Muscle layer of duodenum (tissue), 2 donors: ENCODE measurements around the gene RELL1.

Experiments
- H3K27ac ChIP-seq: one replicate; pipeline ENCODE4 v1.7.0; 2013; ENCODE audit warnings: mild to moderate bottlenecking, low read length
- H3K27me3 ChIP-seq: one replicate; pipeline ENCODE4 v1.7.0; 2013; ENCODE audit warnings: low read depth, mild to moderate bottlenecking, control low read depth, low read length
- H3K36me3 ChIP-seq, 2 donors: one replicate each; pipeline ENCODE4 v1.7.0; 2013; ENCODE audit warnings: low read length in 2 of 2, control low read depth in 1 of 2, mild to moderate bottlenecking in 1 of 2; ENCODE audit not compliant: insufficient read depth in 2 of 2, control insufficient read depth in 1 of 2
- H3K4me1 ChIP-seq, 2 donors: one replicate each; pipeline ENCODE4 v1.7.0; 2013; ENCODE audit warnings: low read length in 2 of 2, mild to moderate bottlenecking in 2 of 2, control low read depth in 1 of 2, moderate library complexity in 1 of 2; ENCODE audit not compliant: insufficient read depth in 2 of 2, control insufficient read depth in 1 of 2
- H3K4me3 ChIP-seq, 2 donors: one replicate each; pipeline ENCODE4 v1.7.0; 2013; ENCODE audit warnings: low read length in 2 of 2, low read depth in 1 of 2, mild to moderate bottlenecking in 1 of 2
- H3K9me3 ChIP-seq, 2 donors: one replicate each; pipeline ENCODE4 v1.7.0; 2013; ENCODE audit warnings: low read length in 2 of 2, control low read depth in 1 of 2, mild to moderate bottlenecking in 1 of 2; ENCODE audit not compliant: control insufficient read depth in 1 of 2
- donor health status: healthy.

Gene RELL1

GRCh38 chr4:37721995-37722638 is 35.9 kb upstream of the RELL1 start:
- no peaks in the 10 kb centered on the region for H3K4me1 ChIP-seq
- H3K36me3 ChIP-seq: no peaks in the 10 kb centered on the region
- no peaks in the 10 kb centered on the region for H3K9me3 ChIP-seq
- no peaks in the 10 kb centered on the region for H3K27me3 ChIP-seq
- H3K4me3 ChIP-seq: no peak overlapping the region
- H3K27ac ChIP-seq: no peak overlapping the region

GRCh38 chr4:37719021-37719420 is 32.8 kb upstream of the RELL1 start:
- H3K27me3 ChIP-seq: no peaks in the 10 kb centered on the region
- no peak overlapping the region for H3K27ac ChIP-seq
- H3K4me3 ChIP-seq: no peak overlapping the region
- no peaks in the 10 kb centered on the region for H3K36me3 ChIP-seq
- no peaks in the 10 kb centered on the region for H3K9me3 ChIP-seq
- no peaks in the 10 kb centered on the region for H3K4me1 ChIP-seq

- H3K27ac ChIP-seq: no peak overlapping the region
- H3K9me3 ChIP-seq: no peaks in the 10 kb centered on the region
- no peaks in the 10 kb centered on the region for H3K4me1 ChIP-seq
These were observed 31.4 kb upstream of the RELL1 start for GRCh38 chr4:37717576-37717975.

GRCh38 chr4:37715889-37716402 is 29.8 kb upstream of the RELL1 start:
- Histone ChIP-seq H3K4me3 (no peak overlapping the region), H3K27ac (no peak overlapping the region)

More at GRCh38 chr4:37717576-37717975, 31.4 kb upstream of the RELL1 start:
- no peaks in the 10 kb centered on the region for H3K27me3 ChIP-seq
- no peak overlapping the region for H3K4me3 ChIP-seq
- H3K36me3 ChIP-seq: no peaks in the 10 kb centered on the region

GRCh38 chr4:37710491-37710890 is 24.3 kb upstream of the RELL1 start:
- no peak overlapping the region for H3K4me3 ChIP-seq
- H3K9me3 ChIP-seq: no peaks in the 10 kb centered on the region
- H3K36me3 ChIP-seq: no peaks in the 10 kb centered on the region
- H3K4me1 ChIP-seq: no peaks in the 10 kb centered on the region
- no peaks in the 10 kb centered on the region for H3K27me3 ChIP-seq
- no peak overlapping the region for H3K27ac ChIP-seq

More at GRCh38 chr4:37715889-37716402, 29.8 kb upstream of the RELL1 start:
- no peaks in the 10 kb centered on the region for H3K9me3 ChIP-seq
- no peaks in the 10 kb centered on the region for H3K4me1 ChIP-seq
- H3K27me3 ChIP-seq: no peaks in the 10 kb centered on the region
- H3K36me3 ChIP-seq: no peaks in the 10 kb centered on the region

- H3K36me3 ChIP-seq: no peaks in the 10 kb centered on the region
- H3K27ac ChIP-seq: no peak overlapping the region
- H3K4me3 ChIP-seq: no peak overlapping the region
- no peaks in the 10 kb centered on the region for H3K9me3 ChIP-seq
- no peaks in the 10 kb centered on the region for H3K27me3 ChIP-seq
- H3K4me1 ChIP-seq: no peaks in the 10 kb centered on the region
These were observed 19.9 kb upstream of the RELL1 start for GRCh38 chr4:37706032-37706431.

GRCh38 chr4:37705571-37705970 is 19.4 kb upstream of the RELL1 start:
- Histone ChIP-seq H3K27me3 (no peaks in the 10 kb centered on the region), H3K4me1 (no peaks in the 10 kb centered on the region), H3K27ac (no peak overlapping the region), H3K9me3 (no peaks in the 10 kb centered on the region), H3K36me3 (no peaks in the 10 kb centered on the region), H3K4me3 (no peak overlapping the region)

GRCh38 chr4:37699868-37700481 is 13.8 kb upstream of the RELL1 start:
- Histone ChIP-seq H3K4me3 (no peak overlapping the region), H3K9me3 (no peaks in the 10 kb centered on the region), H3K4me1 (no peaks in the 10 kb centered on the region), H3K27me3 (no peaks in the 10 kb centered on the region), H3K27ac (no peak overlapping the region), H3K36me3 (no peaks in the 10 kb centered on the region)

- Histone ChIP-seq H3K27me3 (no peaks in the 10 kb centered on the region), H3K4me1 (no peaks in the 10 kb centered on the region), H3K36me3 (no peaks in the 10 kb centered on the region), H3K4me3 (no peak overlapping the region), H3K27ac (no peak overlapping the region), H3K9me3 (peaks cover 0 to 5% of the 10 kb centered on the region in 2 donors)
These were observed 11.4 kb upstream of the RELL1 start for GRCh38 chr4:37697566-37697965.

GRCh38 chr4:37693450-37694190 is 7.4 kb upstream of the RELL1 start:
- no peaks in the 10 kb centered on the region for H3K27me3 ChIP-seq
- H3K4me3 ChIP-seq: no peak overlapping the region
- no peak overlapping the region for H3K27ac ChIP-seq
- H3K36me3 ChIP-seq: no peaks in the 10 kb centered on the region
- peaks cover 0 to 5% of the 10 kb centered on the region in 2 donors for H3K9me3 ChIP-seq
- no peaks in the 10 kb centered on the region for H3K4me1 ChIP-seq

- no peaks in the 10 kb centered on the region for H3K27me3 ChIP-seq
- H3K36me3 ChIP-seq: no peaks in the 10 kb centered on the region
- H3K4me1 ChIP-seq: no peaks in the 10 kb centered on the region
- no peak overlapping the region for H3K27ac ChIP-seq
- H3K9me3 ChIP-seq: peaks cover 0 to 5% of the 10 kb centered on the region in 2 donors
- no peak overlapping the region for H3K4me3 ChIP-seq
These were observed 6.9 kb upstream of the RELL1 start for GRCh38 chr4:37693030-37693429.
